Pancreas (tissue), 10 donors: ENCODE results near the gene RBM18. TPM values are rescaled to one million over a fixed set of nuclear protein-coding genes. Genes with fewer than 3 reads are reported as not detected.

ENCODE experiments used
- ATAC-seq, 4 donors: fragments of 200-7000 bp; cut with Tn5 transposase; one replicate each; pipeline versions ENCODE4 v1.8.0 to v1.9.1; 2020; ENCODE audit warnings: mild to moderate bottlenecking in 4 of 4, moderate library complexity in 4 of 4
- DNase-seq, 6 donors: peaks; one replicate each; pipeline ENCODE4 v3.0.0-alpha.2; 2020
- FAIRE-seq: peaks from 2 replicates; lab custom pipeline; 2012; peaks lifted over from hg19 to GRCh38; lab: Jason Lieb, UNC
- H3K27ac ChIP-seq, 4 donors: fragments of 200-600 bp; sonication (generic); 1 replicate in 3 of 4; 2 replicates in 1 of 4; pipeline versions ENCODE4 v1.5.0 to v1.8.0; 2020
- H3K27me3 ChIP-seq, 4 donors: fragments of 200-600 bp; one replicate each; pipeline ENCODE4 v1.8.0; 2021
- H3K36me3 ChIP-seq, 3 donors: fragments of 200-600 bp; sonication (generic) in 1 of 3; one replicate each; pipeline versions ENCODE4 v1.5.0 to v1.8.0; 2020 to 2021
- H3K4me1 ChIP-seq, 3 donors: fragments of 200-600 bp; one replicate each; pipeline ENCODE4 v1.8.0; 2021
- H3K4me3 ChIP-seq, 4 donors: fragments of 200-600 bp; sonication (generic) in 2 of 4; one replicate each; pipeline versions ENCODE4 v1.5.0 to v1.8.0; 2020 to 2021
- H3K9me3 ChIP-seq, 4 donors: fragments of 200-600 bp; one replicate each; pipeline ENCODE4 v1.8.0; 2021
- CTCF ChIP-seq, 4 donors: fragments of 200-600 bp; sonication (generic) in 3 of 4; IDR thresholded peaks; one replicate each; pipeline versions ENCODE4 v1.5.0 to v1.8.0; 2021; ENCODE audit warnings: antibody characterized with exemption in 4 of 4
- whole genome bisulfite sequencing, 2 donors: extraction: QIAGEN DNeasy Blood & Tissue Kit; methylation state at CpG; one replicate each; pipeline ENCODE4 v1.1.7; 2013; 5-methylcytosine and 5-hydroxymethylcytosine counted together
- intact Hi-C, 3 donors: fragments of 100-400 bp; cut with DNase I; formaldehyde crosslinking; loops; one replicate each; pipeline versions ENCODE4 v1.11.1 to v1.14.2; 2022
- polyA plus RNA-seq, 2 donors: library from polyadenylated mRNA; stranded (reverse); fragments of 200-250 nt; gene quantifications; one replicate each; pipeline ENCODE4 v1.2.3, GENCODE V29; 2013
- total RNA-seq, 6 donors: library from RNA; stranded (reverse); fragmentation: NEBNext Ultra II Directional in 4 of 6; extraction: Animal tissue kit (Norgen Biotek cat#: 25700) in 4 of 6; gene quantifications; one replicate each; pipeline versions ENCODE4 v1.2.1 to v1.2.4, GENCODE V29; 2021 to 2023
- donor health status: healthy with polysubstance abuse.
- donor health status: DM: no; HTN: no; CAD: no; lungs with moderate emphysema.
- donor health status: DM: no; HTN: no; CAD: no.
- donor health status: control.
- donor health status: control.
- donor health status: Bipolar disorder and iron deficiency.
- donor health status: DM: yes; HTN: yes; CAD: no.
- donor health status: DM: no; HTN: no; CAD: no.
- donor health status: DM: no; HTN: no; CAD: no.
- donor health status: DM: yes; HTN: yes; CAD: no.

Gene RBM18, protein sequence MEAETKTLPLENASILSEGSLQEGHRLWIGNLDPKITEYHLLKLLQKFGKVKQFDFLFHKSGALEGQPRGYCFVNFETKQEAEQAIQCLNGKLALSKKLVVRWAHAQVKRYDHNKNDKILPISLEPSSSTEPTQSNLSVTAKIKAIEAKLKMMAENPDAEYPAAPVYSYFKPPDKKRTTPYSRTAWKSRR
- total RNA-seq: 10 to 100 TPM in 1 of 6 donors, 1 to 10 TPM in 5; 5.0 to 10.5 (median 7.4) TPM
- 1 to 10 TPM; 1.7 to 4.9 TPM for polyA plus RNA-seq

DNA sequence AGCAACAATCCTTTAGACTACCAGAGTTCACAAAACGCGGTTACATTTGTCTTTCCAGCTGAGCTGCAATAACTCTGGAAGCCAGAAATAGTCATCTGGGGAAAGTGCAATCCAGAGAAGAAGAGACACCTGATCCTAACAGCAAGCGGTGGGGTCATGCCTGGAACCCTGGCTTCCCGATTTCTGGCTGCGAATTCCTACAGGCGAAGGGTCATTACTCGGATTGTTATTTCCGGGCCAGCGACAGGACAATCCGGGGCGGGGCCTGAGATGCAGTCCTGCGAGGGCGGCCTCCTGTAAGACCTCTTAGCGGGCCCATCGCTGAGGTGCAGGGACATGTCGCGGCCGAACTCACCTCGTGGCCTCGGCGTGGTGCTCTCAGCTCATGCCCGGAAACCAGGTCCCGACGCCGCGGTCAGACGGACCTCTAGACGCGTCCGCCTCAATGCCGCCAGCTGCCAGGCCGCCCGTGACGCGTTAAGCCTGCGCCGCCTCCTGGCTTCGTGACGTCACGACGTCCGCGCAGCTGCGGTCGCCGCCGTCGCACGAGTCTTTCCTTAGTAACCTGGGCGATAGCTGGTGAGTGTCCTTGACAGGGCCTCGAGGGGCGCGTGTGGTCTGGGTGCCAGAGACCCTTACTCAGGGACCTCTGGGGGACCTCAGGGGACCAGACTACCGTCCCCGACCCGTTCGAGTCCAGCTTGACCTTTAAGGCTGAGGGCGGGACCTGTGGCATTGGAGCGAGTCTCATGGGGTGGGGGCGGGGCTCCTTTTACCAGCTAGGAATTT is at the start of gene RBM18, which contains the start of gene MRRF:
Gene RBM18 (minus strand): TSS at position 481 of the 789 bp plus-strand sequence. CDS start 3,348 bp downstream, outside the sequence.
Gene MRRF (plus strand): TSS at position 523 of the 789 bp plus-strand sequence. CDS start 6,010 bp downstream, outside the sequence.
- Histone ChIP-seq H3K27ac (peak within 1 kb of the TSS; percentile 93 to 96 (median 94)), H3K4me1 (peaks cover 0 to 31% (median 22%) of the 10 kb centered on the region in 3 donors), H3K9me3 (no peaks in the 10 kb centered on the region), H3K36me3 (no peaks in the 10 kb centered on the region), H3K27me3 (no peaks in the 10 kb centered on the region), H3K4me3 (peak within 1 kb of the TSS; percentile 62 to 82 (median 64))
- TF ChIP-seq CTCF (IDR thresholded peaks at IDR 0.05): no peak
- intact Hi-C loops: no loop called here
- DNase-seq: peak; percentile 82 to 96 (median 91)
- no peak for FAIRE-seq
- WGBS, 2 donors: 0 to 1% methylated on average over 60 of the region's 60 CpGs
- ATAC-seq: peak; percentile 92 to 97 (median 96)

DNA sequence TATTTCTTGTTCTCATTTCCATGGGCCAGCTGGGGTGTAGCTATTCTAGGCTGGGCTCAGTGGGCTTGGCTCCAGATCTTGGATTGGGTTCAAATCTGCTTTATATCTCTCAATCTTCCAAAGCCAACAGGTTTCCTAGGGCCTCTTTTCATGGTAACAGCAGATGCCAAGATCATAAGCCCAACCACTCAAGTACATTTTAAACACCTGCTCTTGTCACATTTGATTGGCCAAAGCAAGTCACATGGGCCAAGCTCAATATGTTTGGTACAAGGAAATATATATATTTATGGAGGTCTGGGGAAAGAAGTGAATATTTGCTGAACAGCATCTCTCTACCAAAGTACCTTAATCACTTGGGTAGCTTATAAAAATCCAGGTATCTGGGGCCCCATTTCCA is 49.5 kb upstream of the RBM18 start:
- H3K27me3 ChIP-seq: no peaks in the 10 kb centered on the region
- intact Hi-C loops: no loop called here

GRCh38 chr9:122309861-122310260 is 45.2 kb upstream of the RBM18 start:
- TF ChIP-seq CTCF (IDR thresholded peaks at IDR 0.05): no peak
- ATAC-seq (no peak), DNase-seq (no peak), FAIRE-seq (no peak)
- Histone ChIP-seq H3K36me3 (peaks cover 0 to 33% (median 10%) of the 10 kb centered on the region in 3 donors), H3K9me3 (no peaks in the 10 kb centered on the region), H3K4me1 (no peaks in the 10 kb centered on the region), H3K4me3 (no peak overlapping the region), H3K27ac (no peak overlapping the region), H3K27me3 (no peaks in the 10 kb centered on the region)
- WGBS, 2 donors: 89 to 91% methylated on average over 2 of the region's 2 CpGs
- intact Hi-C loops: no loop called here

More for the DNA sequence above, 49.5 kb upstream of the RBM18 start:
- FAIRE-seq (no peak), DNase-seq (no peak), ATAC-seq (no peak)
- Histone ChIP-seq H3K36me3 (peaks cover 0 to 33% (median 10%) of the 10 kb centered on the region in 3 donors), H3K4me1 (no peaks in the 10 kb centered on the region), H3K4me3 (no peak overlapping the region), H3K9me3 (no peaks in the 10 kb centered on the region), H3K27ac (no peak overlapping the region)
- TF ChIP-seq CTCF (IDR thresholded peaks at IDR 0.05): no peak

GRCh38 chr9:122307925-122308324 is 43.3 kb upstream of the RBM18 start:
- intact Hi-C loops: no loop called here
- Histone ChIP-seq H3K4me3 (no peak overlapping the region), H3K4me1 (no peaks in the 10 kb centered on the region), H3K9me3 (no peaks in the 10 kb centered on the region), H3K36me3 (peaks cover 0 to 18% (median 0%) of the 10 kb centered on the region in 3 donors), H3K27ac (no peak overlapping the region), H3K27me3 (no peaks in the 10 kb centered on the region)
- no peak for TF ChIP-seq CTCF (IDR thresholded peaks at IDR 0.05)
- FAIRE-seq (no peak), ATAC-seq (no peak), DNase-seq (no peak)
- WGBS, 2 donors: 91 to 95% methylated on average over 1 of the region's 1 CpG
